NOMO-1 (cell line): ENCODE measurements around the gene CCP110.

Source experiments
- DNase-seq, 2 experiments: peaks; one replicate each; lab custom pipeline; 2025; ENCODE audit not compliant: unreplicated experiment in 2 of 2; lab: John Stamatoyannopoulos, UW

CCP110 gene

GRCh38 chr16:19506965-19507364 is 16.8 kb upstream of the CCP110 start:
- DNase-seq, result no peak

GRCh38 chr16:19507867-19508266 is 15.9 kb upstream of the CCP110 start:
- DNase-seq, result no peak

GRCh38 chr16:19512297-19512696 is 11.4 kb upstream of the CCP110 start:
- no peak for DNase-seq

GRCh38 chr16:19513377-19514053 is 10.2 kb upstream of the CCP110 start:
- DNase-seq, result peak; percentile 70 to 94

GRCh38 chr16:19515757-19516156 is 8.0 kb upstream of the CCP110 start:
- DNase-seq, result no peak

GRCh38 chr16:19517424-19518089 is 6.2 kb upstream of the CCP110 start:
- DNase-seq, result no peak

GRCh38 chr16:19518388-19518787 is 5.4 kb upstream of the CCP110 start:
- no peak for DNase-seq

- peak in 1 of 2 experiments; percentile 1 for DNase-seq
These were observed 2.8 kb upstream of the CCP110 start for GRCh38 chr16:19520861-19521331.

GRCh38 chr16:19521471-19522396 is 2.0 kb upstream of the CCP110 start, which contains the start of gene GDE1:
TSS of gene GDE1 (minus strand) at chr16:19522098. CDS start at chr16:19521964, 134 bp downstream.
- DNase-seq, result peak; percentile 82 to 89

GRCh38 chr16:19522397-19522732 is 1.4 kb upstream of the CCP110 start:
- peak in 1 of 2 experiments; percentile 21 for DNase-seq

GRCh38 chr16:19522760-19523159 is 982 bp upstream of the CCP110 start:
- DNase-seq, result no peak

- DNase-seq, result no peak
These were observed 571 bp upstream of the CCP110 start for GRCh38 chr16:19523184-19523558.

GRCh38 chr16:19524356-19524615 is 544 bp downstream of the CCP110 start:
- no peak for DNase-seq

- peak; percentile 31 to 54 for DNase-seq
These were observed 1.1 kb downstream of the CCP110 start for GRCh38 chr16:19524616-19525384.

GRCh38 chr16:19525385-19525723 is 1.6 kb downstream of the CCP110 start:
- DNase-seq, result no peak

- no peak for DNase-seq
These were observed 3.4 kb downstream of the CCP110 start for GRCh38 chr16:19527161-19527560.

GRCh38 chr16:19528666-19529065 is 4.9 kb downstream of the CCP110 start:
- DNase-seq, result no peak

GRCh38 chr16:19532601-19533000 is 8.9 kb downstream of the CCP110 start:
- DNase-seq, result no peak

- DNase-seq, result no peak
These were observed 16.7 kb downstream of the CCP110 start for GRCh38 chr16:19540241-19540970.

- DNase-seq, result no peak
These were observed 18.5 kb downstream of the CCP110 start for GRCh38 chr16:19542138-19542821.
